ENCODE data around the gene GABRR2. TPM values are rescaled to one million over a fixed set of nuclear protein-coding genes. Genes with fewer than 3 reads are reported as not detected.

The GABRR2 gene
- total RNA-seq, 1 donor from 2014 or later: 0.87 TPM

- Mint-ChIP-seq H3K27ac (no peak overlapping the region), H3K4me1 (peaks cover 2% of the 10 kb centered on the region), H3K36me3 (no peaks in the 10 kb centered on the region), H3K4me3 (no peak overlapping the region), H3K9me3 (no peaks in the 10 kb centered on the region), H3K27me3 (ENCODE audit: low read depth) (no peaks in the 10 kb centered on the region)
- no peak for DNase-seq (ENCODE audit: low spot score in 2 of 2, unreplicated experiment in 2 of 2)
- no peak for TF ChIP-seq CTCF (IDR thresholded peaks at IDR 0.05; ENCODE audit: unreplicated experiment)
Observed at GRCh38 chr6:89270951-89271721, 44.0 kb downstream of the GABRR2 start.

- no peaks in the 10 kb centered on the region for H3K27me3 Mint-ChIP-seq (ENCODE audit: low read depth)
- DNase-seq (ENCODE audit: low spot score in 2 of 2, unreplicated experiment in 2 of 2): peak in 1 of 2 experiments; percentile 16
Observed at GRCh38 chr6:89269981-89270380, 45.1 kb downstream of the GABRR2 start.

GRCh38 chr6:89269252-89269651 is 45.8 kb downstream of the GABRR2 start:
- Mint-ChIP-seq H3K27me3 (ENCODE audit: low read depth) (no peaks in the 10 kb centered on the region), H3K4me3 (no peak overlapping the region), H3K9me3 (no peaks in the 10 kb centered on the region), H3K27ac (no peak overlapping the region), H3K36me3 (no peaks in the 10 kb centered on the region), H3K4me1 (no peaks in the 10 kb centered on the region)
- DNase-seq (ENCODE audit: low spot score in 2 of 2, unreplicated experiment in 2 of 2): no peak
- no peak for TF ChIP-seq CTCF (IDR thresholded peaks at IDR 0.05; ENCODE audit: unreplicated experiment)

More at GRCh38 chr6:89269981-89270380, 45.1 kb downstream of the GABRR2 start:
- H3K36me3 Mint-ChIP-seq: no peaks in the 10 kb centered on the region
- no peaks in the 10 kb centered on the region for H3K9me3 Mint-ChIP-seq
- TF ChIP-seq CTCF (IDR thresholded peaks at IDR 0.05; ENCODE audit: unreplicated experiment): no peak
- no peak overlapping the region for H3K27ac Mint-ChIP-seq
- no peak overlapping the region for H3K4me3 Mint-ChIP-seq
- H3K4me1 Mint-ChIP-seq: peaks cover 2% of the 10 kb centered on the region

GRCh38 chr6:89268776-89269175 is 46.3 kb downstream of the GABRR2 start:
- no peak for DNase-seq (ENCODE audit: low spot score in 2 of 2, unreplicated experiment in 2 of 2)
- H3K36me3 Mint-ChIP-seq: no peaks in the 10 kb centered on the region

GRCh38 chr6:89267918-89268317 is 47.2 kb downstream of the GABRR2 start:
- Mint-ChIP-seq H3K36me3 (no peaks in the 10 kb centered on the region), H3K4me3 (no peak overlapping the region), H3K27me3 (ENCODE audit: low read depth) (no peaks in the 10 kb centered on the region), H3K27ac (no peak overlapping the region), H3K9me3 (no peaks in the 10 kb centered on the region), H3K4me1 (no peaks in the 10 kb centered on the region)
- no peak for DNase-seq (ENCODE audit: low spot score in 2 of 2, unreplicated experiment in 2 of 2)
- TF ChIP-seq CTCF (IDR thresholded peaks at IDR 0.05; ENCODE audit: unreplicated experiment): no peak

More at GRCh38 chr6:89268776-89269175, 46.3 kb downstream of the GABRR2 start:
- H3K27me3 Mint-ChIP-seq (ENCODE audit: low read depth): no peaks in the 10 kb centered on the region
- no peaks in the 10 kb centered on the region for H3K4me1 Mint-ChIP-seq
- H3K4me3 Mint-ChIP-seq: no peak overlapping the region
- no peaks in the 10 kb centered on the region for H3K9me3 Mint-ChIP-seq
- no peak for TF ChIP-seq CTCF (IDR thresholded peaks at IDR 0.05; ENCODE audit: unreplicated experiment)
- H3K27ac Mint-ChIP-seq: no peak overlapping the region

Data from mesothelial cell of epicardium (in vitro differentiated cells).